Activated CD4-positive, alpha-beta T cell treated with anti-CD3 and anti-CD28 coated beads, Interleukin-2, amount 50 U/mL, for 24 hours (primary cell): ENCODE results near the gene SSX4B.
"Not testable (repeated sequence)": the region's sequence is repeated elsewhere in the genome, so short reads cannot be mapped to it uniquely, and the experiment has no call there.

Source experiments
- DNase-seq, 2 donors: peaks; one replicate each; pipeline ENCODE4 v3.0.0-alpha.2; 2020; ENCODE audit warnings: low read depth in 1 of 2, low spot score in 1 of 2

The SSX4B gene

GRCh38 chrX:48411860-48412259 lies at the start of gene SSX4B:
Gene SSX4B, minus strand, starts transcription at chrX:48411960. Its CDS starts 588 bp downstream, at chrX:48411372.
- not testable (repeated sequence) for DNase-seq

GRCh38 chrX:48460606-48461005 lies 48.8 kb upstream of the SSX4B start:
- no peak for DNase-seq

GRCh38 chrX:48460031-48460430 lies 48.3 kb upstream of the SSX4B start:
- DNase-seq = no peak

- DNase-seq = no peak
These were observed 47.7 kb upstream of the SSX4B start for GRCh38 chrX:48459483-48459882.

GRCh38 chrX:48458711-48459110 lies 47.0 kb upstream of the SSX4B start:
- no peak for DNase-seq

GRCh38 chrX:48456628-48457331 lies 45.0 kb upstream of the SSX4B start:
- DNase-seq = no peak

- no peak for DNase-seq
These were observed 39.9 kb upstream of the SSX4B start for GRCh38 chrX:48451708-48452107.

GRCh38 chrX:48450076-48450475 lies 38.3 kb upstream of the SSX4B start:
- DNase-seq = no peak

- not testable (repeated sequence) for DNase-seq
These were observed 35.4 kb upstream of the SSX4B start for GRCh38 chrX:48447201-48447600.

- DNase-seq = not testable (repeated sequence)
These were observed 22.0 kb upstream of the SSX4B start for GRCh38 chrX:48433713-48434112.

GRCh38 chrX:48430166-48430565 lies 18.4 kb upstream of the SSX4B start:
- not testable (repeated sequence) for DNase-seq

GRCh38 chrX:48429606-48430005 lies 17.8 kb upstream of the SSX4B start:
- not testable (repeated sequence) for DNase-seq

GRCh38 chrX:48427027-48427716 lies 15.4 kb upstream of the SSX4B start:
- DNase-seq = not testable (repeated sequence)

- DNase-seq = not testable (repeated sequence)
These were observed 13.9 kb downstream of the SSX4B start for GRCh38 chrX:48397825-48398224.

- not testable (repeated sequence) for DNase-seq
These were observed 14.8 kb downstream of the SSX4B start for GRCh38 chrX:48396931-48397330.

- not testable (repeated sequence) for DNase-seq
These were observed 28.5 kb downstream of the SSX4B start, which contains the start of gene SSX4 for GRCh38 chrX:48383239-48383638. Gene SSX4, plus strand, starts transcription at chrX:48383539. Its CDS starts 515 bp downstream, at chrX:48384054.

- not testable (repeated sequence) for DNase-seq
These were observed 41.4 kb downstream of the SSX4B start for GRCh38 chrX:48370408-48370807.

- DNase-seq = not testable (repeated sequence)
These were observed 43.9 kb downstream of the SSX4B start for GRCh38 chrX:48367717-48368408.

- not testable (repeated sequence) for DNase-seq
These were observed 52.5 kb downstream of the SSX4B start for GRCh38 chrX:48359281-48359680.

- no peak for DNase-seq
These were observed 54.1 kb downstream of the SSX4B start for GRCh38 chrX:48357681-48358080.

GRCh38 chrX:48356315-48357094 lies 55.3 kb downstream of the SSX4B start, which contains the start of gene SSX3:
Gene SSX3, minus strand, starts transcription at chrX:48356703. Its CDS starts 1,454 bp downstream, at chrX:48355249.
- not testable (repeated sequence) for DNase-seq
